22Rv1 (cell line): ENCODE data around the gene SUCLG2.

Source experiments
- H3K27ac ChIP-seq: fragments of 450-650 bp; 2 replicates; pipeline ENCODE4 v1.5.1; 2017
- ZFX ChIP-seq: fragments of 450-650 bp; IDR thresholded peaks from 2 replicates; pipeline ENCODE4 v1.6.1; 2017; ENCODE audit warnings: antibody characterized with exemption, borderline replicate concordance
- TF ChIP-seq, protein P1 (sequence below): fragments of 450-650 bp; IDR thresholded peaks from 2 replicates; pipeline ENCODE4 v1.5.1; 2017; ENCODE audit warnings: mild to moderate bottlenecking

SUCLG2 gene

DNA sequence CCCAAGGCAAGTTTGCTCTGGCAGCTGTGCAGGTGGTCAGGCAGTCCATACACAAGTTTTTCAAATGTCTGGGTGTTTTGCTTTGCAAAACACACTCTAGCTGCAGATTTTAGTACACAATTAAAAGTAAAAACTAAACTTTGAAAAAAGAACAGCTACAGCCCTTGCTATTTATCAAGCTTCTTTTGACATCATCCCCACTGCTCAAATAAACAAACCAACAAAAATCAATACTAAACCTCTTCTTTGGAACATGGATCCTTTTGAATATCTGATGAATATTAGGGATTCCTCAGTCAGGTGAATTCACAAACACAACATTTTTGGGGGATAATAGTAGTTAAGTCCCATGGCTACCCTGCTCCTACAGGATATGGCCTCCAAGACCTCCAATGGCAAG is 249.2 kb downstream of the SUCLG2 start:
- TF ChIP-seq, protein P1, sequence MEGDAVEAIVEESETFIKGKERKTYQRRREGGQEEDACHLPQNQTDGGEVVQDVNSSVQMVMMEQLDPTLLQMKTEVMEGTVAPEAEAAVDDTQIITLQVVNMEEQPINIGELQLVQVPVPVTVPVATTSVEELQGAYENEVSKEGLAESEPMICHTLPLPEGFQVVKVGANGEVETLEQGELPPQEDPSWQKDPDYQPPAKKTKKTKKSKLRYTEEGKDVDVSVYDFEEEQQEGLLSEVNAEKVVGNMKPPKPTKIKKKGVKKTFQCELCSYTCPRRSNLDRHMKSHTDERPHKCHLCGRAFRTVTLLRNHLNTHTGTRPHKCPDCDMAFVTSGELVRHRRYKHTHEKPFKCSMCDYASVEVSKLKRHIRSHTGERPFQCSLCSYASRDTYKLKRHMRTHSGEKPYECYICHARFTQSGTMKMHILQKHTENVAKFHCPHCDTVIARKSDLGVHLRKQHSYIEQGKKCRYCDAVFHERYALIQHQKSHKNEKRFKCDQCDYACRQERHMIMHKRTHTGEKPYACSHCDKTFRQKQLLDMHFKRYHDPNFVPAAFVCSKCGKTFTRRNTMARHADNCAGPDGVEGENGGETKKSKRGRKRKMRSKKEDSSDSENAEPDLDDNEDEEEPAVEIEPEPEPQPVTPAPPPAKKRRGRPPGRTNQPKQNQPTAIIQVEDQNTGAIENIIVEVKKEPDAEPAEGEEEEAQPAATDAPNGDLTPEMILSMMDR, result no peak
- TF ChIP-seq ZFX, result no peak
- H3K27ac ChIP-seq, result no peak overlapping the region

DNA sequence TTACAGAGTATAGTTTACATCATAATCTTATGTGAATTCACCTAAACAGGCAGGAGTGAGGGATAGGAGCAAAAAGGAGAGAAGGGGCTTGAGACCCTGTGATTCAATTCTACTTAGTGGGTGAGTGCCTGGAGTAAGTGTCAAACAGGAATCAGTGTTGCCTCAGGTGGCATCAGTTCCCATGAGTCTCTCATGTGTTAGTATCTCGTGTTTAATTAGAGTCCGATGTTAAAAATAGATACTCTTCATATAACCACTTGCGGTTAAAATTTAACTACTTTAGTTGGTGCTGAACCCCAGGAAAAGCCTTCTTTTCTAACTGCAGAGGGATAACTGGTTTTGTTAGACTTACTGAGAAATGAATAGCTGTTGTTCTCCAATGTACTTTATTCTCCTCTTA is 251.5 kb downstream of the SUCLG2 start:
- TF ChIP-seq, protein P1, result no peak
- no peak for TF ChIP-seq ZFX
- H3K27ac ChIP-seq, result no peak overlapping the region

DNA sequence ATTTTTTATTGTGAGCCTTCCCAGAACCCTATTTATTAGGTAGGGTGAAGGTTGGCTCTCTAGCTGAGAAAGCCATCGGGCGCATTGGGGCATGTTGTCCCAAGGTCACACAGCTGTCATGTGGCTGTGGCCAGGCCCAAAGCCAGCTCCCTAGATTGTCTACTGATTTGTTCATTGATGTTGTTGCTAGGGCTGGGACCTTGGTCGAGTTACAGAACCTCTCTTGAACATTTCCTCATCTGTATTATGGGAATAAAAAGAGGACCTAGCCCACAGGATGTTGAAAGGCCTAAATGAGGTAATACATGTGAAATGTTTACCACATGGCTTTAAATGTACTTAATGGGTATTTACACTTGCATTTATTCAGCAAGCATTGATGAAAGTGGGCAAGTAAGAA is 252.5 kb downstream of the SUCLG2 start:
- H3K27ac ChIP-seq, result no peak overlapping the region

DNA sequence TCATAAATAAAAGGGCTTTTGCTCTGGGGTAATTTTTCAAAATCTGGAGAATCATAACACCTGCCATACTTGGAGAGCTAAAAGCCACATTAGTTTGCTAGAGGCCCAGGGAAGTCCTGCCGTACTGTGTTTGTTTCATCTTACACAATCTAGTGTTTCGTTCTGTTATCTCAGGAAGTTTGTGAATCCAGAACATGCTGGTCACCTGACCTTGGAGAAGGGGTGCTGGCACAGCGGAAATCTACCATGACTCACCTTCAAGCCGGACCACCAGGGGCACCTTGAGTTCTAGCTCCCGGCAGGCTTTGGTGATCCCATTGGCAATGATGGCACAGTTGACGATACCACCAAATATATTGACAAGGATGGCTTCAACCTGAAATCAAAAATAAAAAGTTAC is 253.9 kb downstream of the SUCLG2 start:
- TF ChIP-seq, protein P1, result no peak
- TF ChIP-seq ZFX, result no peak
- no peak overlapping the region for H3K27ac ChIP-seq

More for the DNA sequence above, 252.5 kb downstream of the SUCLG2 start:
- TF ChIP-seq ZFX, result no peak
- TF ChIP-seq, protein P1, result no peak

DNA sequence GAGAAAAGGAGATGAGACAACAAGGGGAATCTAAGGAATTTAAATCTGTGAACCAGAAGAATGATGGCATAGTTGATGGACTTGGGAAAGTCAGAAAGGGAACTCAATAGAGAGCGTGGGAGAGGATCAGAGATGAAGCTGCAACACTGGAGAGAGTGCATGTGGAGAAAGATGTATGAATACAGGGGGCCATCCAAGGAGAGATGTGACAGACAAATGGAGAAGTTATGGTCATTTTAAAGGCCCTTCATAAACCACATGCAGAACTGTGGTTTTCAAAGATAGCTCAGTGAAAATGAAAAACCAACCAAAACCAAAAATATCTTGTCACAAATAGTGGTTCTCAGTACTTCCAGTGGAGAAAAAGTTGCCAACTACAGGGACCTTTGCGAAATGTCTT is 265.2 kb downstream of the SUCLG2 start:
- no peak for TF ChIP-seq ZFX
- TF ChIP-seq, protein P1, result no peak
- H3K27ac ChIP-seq, result no peak overlapping the region

DNA sequence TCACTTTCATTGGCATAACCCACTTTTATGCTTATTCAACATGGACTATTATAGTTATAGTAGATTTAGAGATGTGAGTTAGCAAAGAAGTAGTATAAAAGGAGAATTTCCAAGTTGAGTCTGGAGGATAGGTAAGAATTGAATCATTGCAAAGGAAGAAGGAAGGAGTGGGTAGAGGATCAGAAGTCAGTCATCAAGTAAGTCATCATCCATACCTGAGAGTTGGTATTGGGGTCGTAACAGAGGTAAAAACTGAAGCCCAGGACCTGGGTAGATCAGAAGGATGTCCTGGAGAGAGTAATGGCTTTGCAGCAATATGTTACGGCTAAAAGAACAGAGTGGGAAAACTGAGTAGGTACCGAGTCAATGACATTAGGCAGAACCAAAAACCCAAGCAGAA is 265.7 kb downstream of the SUCLG2 start:
- TF ChIP-seq, protein P1, result no peak
- no peak for TF ChIP-seq ZFX
- no peak overlapping the region for H3K27ac ChIP-seq

DNA sequence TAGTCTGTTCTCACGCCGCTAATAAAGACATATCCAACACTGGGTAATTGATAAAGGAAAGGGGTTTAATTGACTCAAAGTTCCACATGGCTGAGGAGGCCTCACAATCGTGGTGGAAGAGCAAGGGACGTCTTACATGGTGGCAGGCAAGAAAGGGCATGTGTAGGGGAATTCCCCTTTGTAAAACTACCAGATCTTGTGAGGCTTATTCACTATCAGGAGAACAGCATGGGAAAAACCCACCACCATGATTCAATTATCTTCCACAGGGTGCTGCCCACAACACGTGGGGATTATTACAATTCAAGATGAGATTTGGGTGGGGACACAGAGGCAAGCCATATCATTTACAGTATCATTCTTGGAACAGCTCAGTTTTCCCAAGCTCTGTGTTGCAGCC is 268.0 kb downstream of the SUCLG2 start:
- H3K27ac ChIP-seq, result no peak overlapping the region
- TF ChIP-seq ZFX, result no peak
- TF ChIP-seq, protein P1, result no peak
